WERI-Rb-1 (cell line): ENCODE measurements around the gene RELCH.

ENCODE experiments used
- DNase-seq: peaks from one replicate; pipeline ENCODE4 v3.0.0-alpha.2; 2020
- H3K27ac ChIP-seq: fragments of 250-450 bp; sonication (Bioruptor Pico); 2 replicates; pipeline ENCODE4 v1.5.1; 2020; ENCODE audit warnings: mild to moderate bottlenecking, moderate library complexity
- H3K27me3 ChIP-seq: fragments of 250-450 bp; sonication (Bioruptor Pico); 2 replicates; pipeline ENCODE4 v1.5.1; 2021; ENCODE audit warnings: mild to moderate bottlenecking, low read depth, moderate library complexity; ENCODE audit not compliant: insufficient read depth, severe bottlenecking
- H3K36me3 ChIP-seq: fragments of 250-450 bp; sonication (Bioruptor Pico); 2 replicates; pipeline ENCODE4 v1.5.1; 2020; ENCODE audit warnings: mild to moderate bottlenecking, moderate library complexity
- H3K4me3 ChIP-seq: 2 replicates; pipeline ENCODE4 v1.5.1; 2011; ENCODE audit warnings: low read depth, mild to moderate bottlenecking, control low read depth, low read length
- H3K9me3 ChIP-seq: fragments of 250-450 bp; sonication (Bioruptor Pico); 2 replicates; pipeline ENCODE4 v1.5.1; 2021; ENCODE audit warnings: mild to moderate bottlenecking, moderate library complexity; ENCODE audit not compliant: severe bottlenecking
- TF ChIP-seq, protein P1 (sequence below): IDR thresholded peaks from 2 replicates; pipeline ENCODE4 v1.5.1; 2011; ENCODE audit warnings: low read depth, mild to moderate bottlenecking, control low read depth, inconsistent platforms, low read length

Gene RELCH

GRCh38 chr18:62341473-62341872 is 154.4 kb downstream of the RELCH start:
- no peaks in the 10 kb centered on the region for H3K36me3 ChIP-seq
- DNase-seq, result no peak
- no peak overlapping the region for H3K4me3 ChIP-seq
- no peaks in the 10 kb centered on the region for H3K27me3 ChIP-seq
- no peak overlapping the region for H3K27ac ChIP-seq
- TF ChIP-seq, protein P1, sequence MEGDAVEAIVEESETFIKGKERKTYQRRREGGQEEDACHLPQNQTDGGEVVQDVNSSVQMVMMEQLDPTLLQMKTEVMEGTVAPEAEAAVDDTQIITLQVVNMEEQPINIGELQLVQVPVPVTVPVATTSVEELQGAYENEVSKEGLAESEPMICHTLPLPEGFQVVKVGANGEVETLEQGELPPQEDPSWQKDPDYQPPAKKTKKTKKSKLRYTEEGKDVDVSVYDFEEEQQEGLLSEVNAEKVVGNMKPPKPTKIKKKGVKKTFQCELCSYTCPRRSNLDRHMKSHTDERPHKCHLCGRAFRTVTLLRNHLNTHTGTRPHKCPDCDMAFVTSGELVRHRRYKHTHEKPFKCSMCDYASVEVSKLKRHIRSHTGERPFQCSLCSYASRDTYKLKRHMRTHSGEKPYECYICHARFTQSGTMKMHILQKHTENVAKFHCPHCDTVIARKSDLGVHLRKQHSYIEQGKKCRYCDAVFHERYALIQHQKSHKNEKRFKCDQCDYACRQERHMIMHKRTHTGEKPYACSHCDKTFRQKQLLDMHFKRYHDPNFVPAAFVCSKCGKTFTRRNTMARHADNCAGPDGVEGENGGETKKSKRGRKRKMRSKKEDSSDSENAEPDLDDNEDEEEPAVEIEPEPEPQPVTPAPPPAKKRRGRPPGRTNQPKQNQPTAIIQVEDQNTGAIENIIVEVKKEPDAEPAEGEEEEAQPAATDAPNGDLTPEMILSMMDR, result no peak
- no peaks in the 10 kb centered on the region for H3K9me3 ChIP-seq

- TF ChIP-seq, protein P1, result no peak
- Histone ChIP-seq H3K9me3 (no peaks in the 10 kb centered on the region), H3K27me3 (no peaks in the 10 kb centered on the region)
These were observed 155.8 kb downstream of the RELCH start for GRCh38 chr18:62342884-62343283.

GRCh38 chr18:62343316-62343715 is 156.3 kb downstream of the RELCH start:
- TF ChIP-seq, protein P1, result no peak
- Histone ChIP-seq H3K9me3 (no peaks in the 10 kb centered on the region), H3K27ac (no peak overlapping the region), H3K4me3 (no peak overlapping the region), H3K27me3 (no peaks in the 10 kb centered on the region), H3K36me3 (no peaks in the 10 kb centered on the region)
- no peak for DNase-seq

More at GRCh38 chr18:62342884-62343283, 155.8 kb downstream of the RELCH start:
- H3K4me3 ChIP-seq, result no peak overlapping the region
- H3K36me3 ChIP-seq, result no peaks in the 10 kb centered on the region
- no peak for DNase-seq
- no peak overlapping the region for H3K27ac ChIP-seq

DNA sequence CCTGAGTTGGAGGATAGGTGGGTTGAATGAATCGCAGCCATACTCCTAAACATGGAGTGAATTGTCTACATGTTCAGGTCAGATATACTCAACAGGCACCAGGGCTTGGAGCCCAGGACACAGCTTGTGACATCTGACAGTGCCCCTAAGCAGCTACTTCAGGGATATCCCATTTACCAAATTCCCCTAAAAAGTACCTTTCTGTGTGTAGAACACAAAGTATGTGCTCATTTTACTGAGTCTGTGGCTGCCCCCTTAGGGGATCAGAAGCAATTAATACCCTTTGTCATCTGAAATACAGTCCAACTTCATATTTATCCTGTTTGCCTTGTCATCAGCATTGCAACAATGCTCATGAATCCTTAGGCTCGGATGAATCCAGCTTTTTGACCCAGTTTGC is 158.9 kb downstream of the RELCH start:
- Histone ChIP-seq H3K36me3 (no peaks in the 10 kb centered on the region), H3K4me3 (no peak overlapping the region), H3K27me3 (no peaks in the 10 kb centered on the region), H3K9me3 (no peaks in the 10 kb centered on the region), H3K27ac (no peak overlapping the region)
- DNase-seq, result no peak
- TF ChIP-seq, protein P1, result no peak

DNA sequence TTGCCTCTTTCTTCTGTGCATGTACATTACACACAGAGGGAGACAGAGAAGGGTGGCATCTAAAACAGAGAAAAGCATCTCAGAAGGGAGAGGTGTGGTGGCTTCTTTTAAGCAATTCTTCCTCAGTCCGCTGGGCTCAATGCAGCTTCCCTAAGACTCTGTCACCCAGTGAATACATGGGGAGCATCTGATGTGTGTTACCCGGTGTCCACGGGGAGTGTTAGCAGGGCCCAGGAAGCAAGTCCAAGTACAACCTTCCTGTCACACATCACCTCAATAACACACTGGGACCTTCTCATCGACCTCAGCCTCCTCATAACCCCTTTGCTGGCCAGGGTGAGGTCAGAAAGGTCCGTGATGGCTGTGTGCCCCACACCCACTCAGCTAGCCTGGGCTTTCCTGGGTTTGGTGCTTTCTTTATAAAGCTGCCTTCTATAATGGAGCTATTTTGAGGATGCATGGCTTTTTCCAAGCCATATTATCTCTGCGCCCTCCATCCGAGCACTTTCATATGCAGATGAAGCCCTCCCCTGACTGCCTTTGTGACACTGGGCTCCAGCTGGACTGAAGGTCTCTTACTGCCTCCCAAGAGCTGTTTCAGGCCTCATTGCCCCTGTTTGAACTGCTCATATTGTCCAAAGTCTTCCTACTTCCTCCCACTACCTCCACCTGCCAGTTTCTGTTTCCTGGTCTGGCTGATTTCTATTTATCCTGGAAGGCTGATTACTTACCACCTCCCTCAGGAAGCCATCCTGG is 159.5 kb downstream of the RELCH start:
- TF ChIP-seq, protein P1, result no peak
- no peak for DNase-seq
- Histone ChIP-seq H3K27me3 (no peaks in the 10 kb centered on the region), H3K9me3 (no peaks in the 10 kb centered on the region), H3K4me3 (no peak overlapping the region), H3K27ac (no peak overlapping the region), H3K36me3 (no peaks in the 10 kb centered on the region)

GRCh38 chr18:62347089-62347506 is 160.0 kb downstream of the RELCH start:
- Histone ChIP-seq H3K9me3 (no peaks in the 10 kb centered on the region), H3K36me3 (no peaks in the 10 kb centered on the region), H3K4me3 (no peak overlapping the region), H3K27ac (no peak overlapping the region), H3K27me3 (no peaks in the 10 kb centered on the region)
- DNase-seq, result no peak
- TF ChIP-seq, protein P1, result no peak
